NOMO-1 (cell line): ENCODE results near the gene USH1G.
"Not testable (repeated sequence)": the region's sequence is repeated elsewhere in the genome, so short reads cannot be mapped to it uniquely, and the experiment has no call there.

Experiments
- DNase-seq, 2 experiments: peaks; one replicate each; lab custom pipeline; 2025; ENCODE audit not compliant: unreplicated experiment in 2 of 2; lab: John Stamatoyannopoulos, UW

Gene USH1G

GRCh38 chr17:74877592-74878548, 45.2 kb downstream of the USH1G start:
- no peak for DNase-seq

GRCh38 chr17:74875977-74876593, 47.0 kb downstream of the USH1G start:
- no peak for DNase-seq

- DNase-seq, result no peak
These were observed 47.7 kb downstream of the USH1G start for GRCh38 chr17:74875155-74875976.

DNA sequence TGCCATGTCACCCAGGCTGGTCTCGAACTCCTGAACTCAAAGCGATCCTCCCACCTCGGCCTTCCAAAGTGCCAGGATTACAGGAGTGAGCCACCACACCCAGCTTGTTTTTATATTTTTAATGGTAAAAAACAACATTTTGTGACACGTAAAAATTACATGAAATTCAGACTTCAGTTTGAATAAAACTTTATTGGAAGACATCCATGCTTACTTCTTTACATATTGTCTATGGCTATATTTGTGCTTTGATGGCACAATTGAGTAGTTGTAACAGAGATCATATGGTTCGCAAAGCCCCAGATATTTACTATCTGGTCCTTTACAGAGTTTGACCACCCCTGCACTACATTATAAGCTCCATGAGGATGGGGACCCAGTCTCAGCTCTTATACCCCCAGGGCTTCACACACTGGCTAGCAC, 48.4 kb downstream of the USH1G start:
- DNase-seq, result no peak

GRCh38 chr17:74873874-74874614, 49.0 kb downstream of the USH1G start:
- DNase-seq, result peak in 1 of 2 experiments; percentile 14

- peak; percentile 96 to 99 for DNase-seq
These were observed 49.8 kb downstream of the USH1G start for GRCh38 chr17:74873037-74873873.

DNA sequence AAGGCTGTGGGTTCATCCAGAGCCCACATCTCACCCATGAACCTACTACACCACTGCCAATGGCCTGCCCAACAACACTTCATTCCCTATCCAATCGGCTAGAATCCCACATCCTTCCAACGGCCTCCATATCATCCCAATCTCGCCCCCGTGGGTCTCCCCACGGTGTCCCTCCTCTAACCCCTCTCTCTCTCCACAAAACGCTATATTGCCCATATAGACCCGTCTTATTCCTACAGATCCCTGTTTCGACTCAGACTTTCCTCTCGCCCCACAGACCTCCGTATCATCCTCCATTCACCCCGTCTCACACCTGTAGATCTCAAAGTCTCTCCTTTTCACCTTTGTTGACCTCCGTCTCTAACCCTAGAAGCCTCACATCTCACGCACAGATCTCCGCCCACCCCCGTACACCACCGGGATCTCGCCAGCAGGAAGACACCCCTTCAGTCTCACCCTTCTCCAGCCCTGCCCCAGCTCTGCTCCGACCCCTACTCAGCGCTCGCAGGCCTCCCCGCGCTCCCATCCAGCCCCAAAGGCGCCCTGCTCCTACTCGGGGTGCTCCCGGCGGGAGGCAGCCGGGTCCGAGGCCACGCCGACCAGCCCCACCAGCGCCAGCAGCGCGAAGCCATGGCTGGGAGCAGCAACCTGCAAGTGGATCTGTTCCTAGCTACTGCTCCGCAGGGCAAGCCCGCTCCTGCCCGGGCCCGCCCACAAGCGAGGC, 50.6 kb downstream of the USH1G start, which contains the start of gene FDXR:
Gene FDXR (minus strand): TSS at position 682 of the 724 bp plus-strand sequence. CDS start 50 bp downstream, at position 632.
- DNase-seq, result no peak

GRCh38 chr17:74871356-74872076, 51.5 kb downstream of the USH1G start:
- no peak for DNase-seq

DNA sequence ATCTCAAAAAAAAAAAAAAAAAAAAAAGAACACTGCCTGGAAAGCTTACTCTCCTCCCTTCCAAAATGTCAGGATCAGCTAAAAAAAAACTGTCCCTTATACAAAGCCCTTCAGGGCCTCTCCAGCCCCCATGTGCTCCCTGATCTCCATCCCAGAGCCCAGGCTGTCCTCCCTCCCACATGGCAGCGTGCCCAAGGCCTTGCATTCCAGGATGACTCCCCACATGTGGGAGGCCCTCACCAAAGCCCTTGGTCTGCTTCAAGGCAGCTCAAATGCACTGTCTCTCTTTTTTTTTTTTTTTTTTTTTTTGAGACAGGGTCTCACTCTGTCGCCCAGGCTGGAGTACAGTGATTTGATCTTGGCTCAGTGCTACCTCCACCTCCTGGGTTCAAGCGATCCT, 52.5 kb downstream of the USH1G start:
- DNase-seq, result no peak

- DNase-seq, result not testable (repeated sequence)
These were observed 53.0 kb downstream of the USH1G start for GRCh38 chr17:74870028-74870427.

DNA sequence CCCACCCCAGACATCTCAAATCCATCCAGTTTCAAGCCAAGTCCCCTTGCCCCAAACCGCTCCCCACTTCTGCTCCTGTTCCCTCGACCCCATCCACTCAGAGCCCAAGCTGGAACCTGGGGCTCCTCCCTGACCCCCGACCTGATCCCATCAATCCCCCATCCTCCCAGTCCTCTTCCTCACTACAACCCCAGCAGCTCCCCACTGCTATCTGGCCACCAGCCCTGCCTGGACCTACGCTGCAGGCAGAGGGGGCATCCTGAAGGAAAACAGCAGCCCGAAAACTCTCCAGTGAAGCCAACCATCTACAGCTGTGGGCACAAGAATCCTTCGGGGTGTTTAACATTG, 54.2 kb downstream of the USH1G start:
- DNase-seq, result no peak

GRCh38 chr17:74868251-74868907, 54.7 kb downstream of the USH1G start:
- no peak for DNase-seq

DNA sequence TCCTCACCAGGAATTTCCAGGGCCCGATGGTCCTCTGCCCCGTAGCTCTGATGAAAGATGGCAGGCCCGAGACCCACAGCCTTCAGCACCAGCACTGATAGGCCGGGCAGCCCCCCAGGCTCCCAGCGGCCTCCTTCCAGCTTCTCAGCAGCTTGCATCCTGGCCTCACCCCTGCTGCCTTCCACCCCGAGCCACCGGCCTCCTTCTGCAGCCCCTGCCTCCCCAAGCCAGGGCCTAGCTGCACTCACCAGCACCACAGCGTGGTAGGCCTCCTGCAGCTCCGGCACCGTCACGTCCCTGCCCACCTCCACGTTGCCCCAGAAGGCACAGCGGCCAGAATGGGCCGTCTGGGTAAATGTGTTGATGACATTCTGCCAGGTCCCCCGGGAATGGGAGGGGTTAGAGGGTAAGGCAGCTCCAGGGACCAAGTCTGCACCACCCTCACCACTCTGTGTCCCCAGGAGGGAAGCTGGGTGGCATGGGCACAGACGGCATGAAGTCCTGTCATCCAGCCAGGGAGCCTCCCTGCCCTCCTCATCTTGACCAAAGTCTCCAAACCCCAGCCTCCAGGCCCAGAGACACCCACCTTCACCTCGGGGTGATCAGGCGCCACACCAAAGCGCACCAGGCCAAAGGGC, 56.7 kb downstream of the USH1G start:
- no peak for DNase-seq
